Measurements from ENCODE around the gene TEDC1. TPM values are rescaled to one million over a fixed set of nuclear protein-coding genes. Genes with fewer than 3 reads are reported as not detected.

TEDC1 gene
- total and polyA plus RNA-seq, 7 donors: 0.95 to 5.2 (median 1.9) TPM

DNA sequence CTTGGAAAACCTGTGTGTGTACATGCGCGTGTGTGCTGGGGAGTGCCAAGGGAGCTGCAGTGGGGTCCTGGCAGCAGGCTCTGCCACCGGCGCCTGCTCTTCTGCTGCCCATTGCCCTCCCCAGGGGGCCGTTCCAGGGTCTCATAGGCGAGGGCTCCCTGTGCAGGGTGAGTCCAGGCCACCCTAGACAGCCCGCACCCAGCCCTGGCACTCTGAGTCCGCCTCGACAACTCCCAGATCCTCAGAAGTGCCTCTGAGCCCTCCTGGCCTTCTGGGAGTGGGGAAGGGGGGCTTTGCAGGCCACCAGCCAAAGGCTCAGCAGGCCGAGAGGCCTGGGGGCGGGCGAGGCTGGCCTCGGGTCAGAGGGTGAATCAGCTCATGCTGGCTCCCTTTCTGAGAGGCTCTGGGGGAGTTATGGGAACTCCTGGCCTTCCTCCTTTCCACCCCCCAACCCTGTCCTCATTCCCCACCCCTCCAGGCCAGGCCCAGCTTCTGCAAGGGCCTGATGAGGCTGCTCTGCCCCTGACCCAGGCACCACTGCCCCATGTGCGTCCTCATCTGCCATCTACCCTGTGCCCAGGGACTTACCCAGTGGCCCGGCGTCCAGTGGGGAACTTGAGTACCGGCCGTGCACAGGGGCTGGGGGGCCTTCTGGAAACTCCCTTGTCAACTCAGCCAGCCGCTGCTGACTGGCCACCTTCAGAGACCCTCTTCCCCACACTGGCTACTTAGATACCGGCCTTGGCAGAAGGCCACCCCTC lies 2.1 kb upstream of the TEDC1 start:
- peaks cover 6% of the 10 kb centered on the region for H3K4me1 ChIP-seq

DNA sequence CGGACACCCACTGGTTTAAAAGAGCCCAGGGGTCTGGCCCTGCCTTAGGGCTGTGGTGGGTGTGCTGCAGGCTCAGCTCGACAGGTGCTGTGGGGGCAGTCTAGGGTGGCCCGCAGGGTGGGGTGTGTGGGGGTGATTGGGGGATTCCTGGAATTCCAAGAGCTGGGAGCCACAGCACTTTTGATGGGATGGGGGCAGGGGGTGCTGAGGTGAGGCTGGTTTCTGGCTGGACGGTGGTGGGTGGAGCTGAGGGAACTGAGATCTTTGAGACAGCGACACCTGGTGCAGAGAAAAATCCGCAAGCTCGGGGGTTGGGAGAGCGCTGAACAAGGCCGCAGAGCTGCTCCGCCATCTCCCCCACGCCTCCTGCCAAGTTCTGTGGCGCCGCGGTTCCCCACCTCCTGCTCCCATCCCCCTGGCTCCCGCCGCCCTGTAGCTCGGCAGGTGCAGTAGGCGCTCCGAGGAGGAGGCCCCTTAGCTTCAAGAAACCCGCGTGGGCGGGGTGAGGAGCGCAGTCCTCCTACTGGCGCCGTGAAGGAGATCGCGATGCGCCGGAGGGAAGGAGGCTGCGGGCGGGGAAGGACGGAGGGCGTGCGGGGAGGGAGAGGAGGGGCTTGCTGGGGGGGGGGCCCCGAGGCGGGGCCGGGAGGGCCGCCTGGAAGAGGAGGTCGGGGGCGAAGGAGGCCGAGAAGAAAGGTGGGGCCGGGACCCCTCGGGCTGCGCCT lies 1.3 kb upstream of the TEDC1 start:
- intact Hi-C loops (cut with DNase I): loop anchor here (1.0 to 10.0 kb wide), 5 partner anchors 38 to 805 kb away; partner anchors contain the start of genes INF2 (in 1 of the 2) and TMEM121 (in 1 of the 2)
- Histone ChIP-seq H3K4me1 (peaks cover 6% of the 10 kb centered on the region), H3K36me3 (ENCODE audit: insufficient read depth in 1 of 2, low read depth in 1 of 2) (no peaks in the 10 kb centered on the region), H3K9me3 (no peaks in the 10 kb centered on the region), H3K4me3 (peak overlapping the region; percentile 75), H3K27me3 (ENCODE audit: insufficient read depth in 3 of 3, low read length in 2 of 3) (peaks cover 0 to 22% (median 0%) of the 10 kb centered on the region in 3 donors), H3K27ac (peak overlapping the region; percentile 83)
- WGBS, 3 donors: 2% methylated on average over 26 to 42 of the region's 44 CpGs
- peak in 3 of 4 donors; percentile 26 to 50 (median 27) for ATAC-seq
- TF ChIP-seq, protein P1, sequence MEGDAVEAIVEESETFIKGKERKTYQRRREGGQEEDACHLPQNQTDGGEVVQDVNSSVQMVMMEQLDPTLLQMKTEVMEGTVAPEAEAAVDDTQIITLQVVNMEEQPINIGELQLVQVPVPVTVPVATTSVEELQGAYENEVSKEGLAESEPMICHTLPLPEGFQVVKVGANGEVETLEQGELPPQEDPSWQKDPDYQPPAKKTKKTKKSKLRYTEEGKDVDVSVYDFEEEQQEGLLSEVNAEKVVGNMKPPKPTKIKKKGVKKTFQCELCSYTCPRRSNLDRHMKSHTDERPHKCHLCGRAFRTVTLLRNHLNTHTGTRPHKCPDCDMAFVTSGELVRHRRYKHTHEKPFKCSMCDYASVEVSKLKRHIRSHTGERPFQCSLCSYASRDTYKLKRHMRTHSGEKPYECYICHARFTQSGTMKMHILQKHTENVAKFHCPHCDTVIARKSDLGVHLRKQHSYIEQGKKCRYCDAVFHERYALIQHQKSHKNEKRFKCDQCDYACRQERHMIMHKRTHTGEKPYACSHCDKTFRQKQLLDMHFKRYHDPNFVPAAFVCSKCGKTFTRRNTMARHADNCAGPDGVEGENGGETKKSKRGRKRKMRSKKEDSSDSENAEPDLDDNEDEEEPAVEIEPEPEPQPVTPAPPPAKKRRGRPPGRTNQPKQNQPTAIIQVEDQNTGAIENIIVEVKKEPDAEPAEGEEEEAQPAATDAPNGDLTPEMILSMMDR (IDR thresholded peaks at IDR 0.05): peak; percentile 53
- DNase-seq: peak; percentile 82 to 89

More for the DNA sequence above, 2.1 kb upstream of the TEDC1 start:
- no peak overlapping the region for H3K27ac ChIP-seq
- TF ChIP-seq, protein P1 (IDR thresholded peaks at IDR 0.05): no peak
- intact Hi-C loops (cut with DNase I): loop anchor here (1.0 to 5.0 kb wide), 3 partner anchors 42 to 119 kb away; no protein-coding TSS in a partner anchor
- peak overlapping the region; percentile 75 for H3K4me3 ChIP-seq
- H3K27me3 ChIP-seq (ENCODE audit: insufficient read depth in 3 of 3, low read length in 2 of 3): peaks cover 0 to 22% (median 0%) of the 10 kb centered on the region in 3 donors
- DNase-seq: peak; percentile 32 to 58
- 65 to 73% (median 68%) methylated on average over 19 to 20 of the region's 20 CpGs for WGBS, 3 donors
- H3K36me3 ChIP-seq (ENCODE audit: insufficient read depth in 1 of 2, low read depth in 1 of 2): no peaks in the 10 kb centered on the region
- ATAC-seq: no peak
- H3K9me3 ChIP-seq: no peaks in the 10 kb centered on the region

DNA sequence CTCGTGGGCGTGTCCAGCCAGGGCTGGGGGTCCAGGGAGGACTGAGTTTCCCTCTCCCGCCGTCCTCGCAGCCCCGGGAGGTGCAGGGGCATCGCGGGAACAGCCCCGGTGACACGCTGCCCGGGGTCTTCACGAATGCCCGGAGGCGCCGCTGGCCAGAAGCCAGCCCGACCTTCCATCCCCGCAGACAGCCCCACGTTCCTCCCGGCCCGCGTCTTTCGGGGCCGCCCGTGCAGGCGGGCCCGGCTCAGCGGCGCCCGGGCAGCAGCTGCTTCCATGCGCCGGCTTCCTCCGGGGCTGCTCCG lies 827 bp upstream of the TEDC1 start:
- Histone ChIP-seq H3K4me3 (peak overlapping the region; percentile 75), H3K36me3 (ENCODE audit: insufficient read depth in 1 of 2, low read depth in 1 of 2) (no peaks in the 10 kb centered on the region), H3K27ac (peak overlapping the region; percentile 83), H3K9me3 (no peaks in the 10 kb centered on the region), H3K4me1 (peaks cover 8% of the 10 kb centered on the region), H3K27me3 (ENCODE audit: insufficient read depth in 3 of 3, low read length in 2 of 3) (peaks cover 0 to 22% (median 0%) of the 10 kb centered on the region in 3 donors)
- TF ChIP-seq, protein P1 (IDR thresholded peaks at IDR 0.05): no peak
- intact Hi-C loops (cut with DNase I): loop anchor here (5.0 to 10.0 kb wide), 2 partner anchors 37 to 805 kb away; partner anchors contain the start of genes INF2 (in 1 of the 2) and TMEM121 (in 1 of the 2)
- 0% methylated on average over 10 to 33 of the region's 33 CpGs for WGBS, 3 donors
- ATAC-seq (peak in 1 of 4 donors; percentile 0), DNase-seq (peak in 1 of 2 donors; percentile 54)

DNA sequence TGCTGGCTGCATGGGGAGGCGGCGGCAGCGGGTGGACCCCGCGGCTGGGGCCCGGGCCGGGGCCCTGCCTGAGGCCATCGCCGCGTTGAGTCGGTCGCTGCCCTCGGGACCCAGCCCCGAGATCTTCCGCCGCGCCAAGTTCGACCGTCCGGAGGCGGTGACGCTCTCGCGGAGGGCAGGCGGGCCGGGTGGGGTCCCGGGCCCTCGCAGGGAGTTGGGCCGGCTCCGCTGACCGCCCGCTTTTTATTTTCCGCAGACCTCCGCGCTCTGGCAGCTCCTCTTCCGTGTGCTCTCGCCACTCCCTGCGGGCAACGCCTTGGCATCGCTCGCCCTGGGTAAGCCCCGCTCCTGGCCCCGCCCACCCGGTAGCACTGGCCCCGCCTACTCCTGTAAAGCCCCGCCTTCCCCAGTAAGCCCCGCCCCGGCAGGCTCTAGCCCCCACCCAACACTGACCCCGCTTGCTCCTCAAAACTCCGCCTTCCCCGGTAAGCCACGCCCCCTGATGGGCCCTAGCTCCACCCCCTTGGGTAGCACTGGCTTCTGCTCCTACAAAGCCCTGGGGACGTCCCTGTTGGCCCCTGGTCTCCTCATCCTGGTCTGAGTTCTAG lies 424 bp downstream of the TEDC1 start:
- 1 to 2% (median 1%) methylated on average over 34 to 53 of the region's 53 CpGs for WGBS, 3 donors
- Histone ChIP-seq H3K4me1 (peaks cover 19% of the 10 kb centered on the region), H3K9me3 (no peaks in the 10 kb centered on the region), H3K27me3 (ENCODE audit: insufficient read depth in 3 of 3, low read length in 2 of 3) (peaks cover 0 to 10% (median 0%) of the 10 kb centered on the region in 3 donors), H3K4me3 (peak overlapping the region; percentile 75), H3K36me3 (ENCODE audit: insufficient read depth in 1 of 2, low read depth in 1 of 2) (no peaks in the 10 kb centered on the region), H3K27ac (peak overlapping the region; percentile 82)
- DNase-seq: peak; percentile 74 to 90
- peak; percentile 2 to 27 (median 20) for ATAC-seq
- TF ChIP-seq, protein P1 (IDR thresholded peaks at IDR 0.05): no peak
- intact Hi-C loops (cut with DNase I): loop anchor here (5.0 to 10.0 kb wide), 2 partner anchors 36 to 807 kb away; partner anchors contain the start of genes INF2 (in 1 of the 2) and TMEM121 (in 1 of the 2)
